ENCODE results near the gene SARM1. TPM values are rescaled to one million over a fixed set of nuclear protein-coding genes. Genes with fewer than 3 reads are reported as not detected.

Gene SARM1
- total RNA-seq, 1 donor from 2014 or later: 12.8 TPM

DNA sequence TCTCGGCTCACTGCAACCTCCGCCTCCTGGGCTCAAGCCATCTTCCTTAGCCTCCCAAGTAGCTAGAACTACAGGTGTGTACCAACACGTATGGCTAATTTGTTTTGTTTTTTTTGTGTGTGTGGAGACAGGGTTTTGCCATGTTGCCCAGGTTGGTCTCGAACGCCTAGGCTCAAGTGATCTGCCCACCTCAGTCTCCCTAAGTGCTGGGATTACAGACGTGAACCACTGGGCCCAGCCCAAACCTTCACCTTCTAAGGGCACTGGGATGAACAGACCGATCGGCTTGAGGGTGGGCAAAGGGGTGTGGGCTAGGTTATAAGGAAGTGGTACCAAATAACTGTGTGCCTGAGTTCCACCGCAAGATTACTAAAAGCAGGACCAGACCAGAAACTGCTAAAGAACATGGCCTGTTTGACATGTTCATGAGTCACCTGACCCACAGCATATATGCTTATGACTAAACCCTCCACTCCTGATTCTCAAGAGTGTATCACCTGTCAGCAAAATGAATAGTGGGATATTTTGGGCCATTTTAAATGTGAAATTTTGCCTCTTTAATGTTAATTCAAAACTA lies 44.4 kb upstream of the SARM1 start:
- TF ChIP-seq, protein P1, sequence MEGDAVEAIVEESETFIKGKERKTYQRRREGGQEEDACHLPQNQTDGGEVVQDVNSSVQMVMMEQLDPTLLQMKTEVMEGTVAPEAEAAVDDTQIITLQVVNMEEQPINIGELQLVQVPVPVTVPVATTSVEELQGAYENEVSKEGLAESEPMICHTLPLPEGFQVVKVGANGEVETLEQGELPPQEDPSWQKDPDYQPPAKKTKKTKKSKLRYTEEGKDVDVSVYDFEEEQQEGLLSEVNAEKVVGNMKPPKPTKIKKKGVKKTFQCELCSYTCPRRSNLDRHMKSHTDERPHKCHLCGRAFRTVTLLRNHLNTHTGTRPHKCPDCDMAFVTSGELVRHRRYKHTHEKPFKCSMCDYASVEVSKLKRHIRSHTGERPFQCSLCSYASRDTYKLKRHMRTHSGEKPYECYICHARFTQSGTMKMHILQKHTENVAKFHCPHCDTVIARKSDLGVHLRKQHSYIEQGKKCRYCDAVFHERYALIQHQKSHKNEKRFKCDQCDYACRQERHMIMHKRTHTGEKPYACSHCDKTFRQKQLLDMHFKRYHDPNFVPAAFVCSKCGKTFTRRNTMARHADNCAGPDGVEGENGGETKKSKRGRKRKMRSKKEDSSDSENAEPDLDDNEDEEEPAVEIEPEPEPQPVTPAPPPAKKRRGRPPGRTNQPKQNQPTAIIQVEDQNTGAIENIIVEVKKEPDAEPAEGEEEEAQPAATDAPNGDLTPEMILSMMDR (IDR thresholded peaks at IDR 0.05; ENCODE audit: insufficient read depth, low read depth, low read length): no peak
- TF ChIP-seq EZH2 (IDR thresholded peaks at IDR 0.05; ENCODE audit: insufficient read depth, low read length): no peak
- Histone ChIP-seq H3K27ac (ENCODE audit: low read depth, low read length) (no peak overlapping the region), H4K20me1 (ENCODE audit: insufficient read depth, low read length) (peaks cover 37% of the 10 kb centered on the region)

DNA sequence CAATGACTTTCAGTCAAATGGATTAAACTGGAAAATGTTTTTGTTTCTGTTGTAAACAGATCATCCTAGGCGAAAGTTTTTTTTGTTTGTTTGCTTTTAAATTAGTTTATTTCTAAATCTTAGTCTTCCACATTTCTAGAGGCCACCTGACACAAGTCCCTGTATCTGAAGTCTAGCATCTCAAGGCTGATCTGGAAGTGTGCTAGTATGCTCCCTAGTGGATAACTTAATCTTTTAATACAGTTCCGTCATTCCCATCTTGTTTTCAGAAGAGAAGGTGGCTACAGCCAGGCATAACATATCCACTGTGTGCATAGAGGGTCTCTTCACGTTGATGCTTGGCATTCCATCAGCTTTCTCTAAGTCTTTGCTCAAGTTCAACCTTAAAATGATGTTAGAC lies 43.8 kb upstream of the SARM1 start:
- H2AFZ ChIP-seq (ENCODE audit: low read depth, low read length): no peak overlapping the region
- Mint-ChIP-seq H3K4me1 (ENCODE audit: low read depth, unreplicated experiment) (peaks cover 14% of the 10 kb centered on the region), H3K36me3 (ENCODE audit: low read depth, unreplicated experiment) (peaks cover 20% of the 10 kb centered on the region), H3K27ac (ENCODE audit: unreplicated experiment) (no peak overlapping the region), H3K9me3 (ENCODE audit: unreplicated experiment) (no peaks in the 10 kb centered on the region), H3K27me3 (ENCODE audit: low read depth, unreplicated experiment) (no peaks in the 10 kb centered on the region), H3K4me3 (ENCODE audit: unreplicated experiment) (no peak overlapping the region)
- DNase-seq (ENCODE audit: low read depth): no peak
- peaks cover 14% of the 10 kb centered on the region for H3K36me3 ChIP-seq (ENCODE audit: insufficient read depth, low read length)
- TF ChIP-seq, protein P1 (IDR thresholded peaks at IDR 0.05; ENCODE audit: insufficient read depth, low read depth, low read length): no peak
- TF ChIP-seq EZH2 (IDR thresholded peaks at IDR 0.05; ENCODE audit: insufficient read depth, low read length): no peak
- H4K20me1 ChIP-seq (ENCODE audit: insufficient read depth, low read length): peaks cover 42% of the 10 kb centered on the region
- H3K4me2 ChIP-seq (ENCODE audit: low read length): no peak overlapping the region
- H3K79me2 ChIP-seq (ENCODE audit: insufficient read depth, low read length): peaks cover 24% of the 10 kb centered on the region
- H3K27ac ChIP-seq (ENCODE audit: low read depth, low read length): no peak overlapping the region
- no peak overlapping the region for H3K4me3 ChIP-seq (ENCODE audit: insufficient read depth, low read depth, low read length)
- no peaks in the 10 kb centered on the region for H3K4me1 ChIP-seq (ENCODE audit: insufficient read depth, low read length)
- H3K27me3 ChIP-seq (ENCODE audit: insufficient read depth, low read length): no peaks in the 10 kb centered on the region
- FAIRE-seq: no peak
- H3K9ac ChIP-seq (ENCODE audit: low read length): no peak overlapping the region
- H3K9me3 ChIP-seq (ENCODE audit: insufficient read depth, low read depth, low read length): no peaks in the 10 kb centered on the region

More for the DNA sequence above, 44.4 kb upstream of the SARM1 start:
- H2AFZ ChIP-seq (ENCODE audit: low read depth, low read length): no peak overlapping the region
- H3K36me3 ChIP-seq (ENCODE audit: insufficient read depth, low read length): peaks cover 14% of the 10 kb centered on the region
- Mint-ChIP-seq H3K9me3 (ENCODE audit: unreplicated experiment) (no peaks in the 10 kb centered on the region), H3K36me3 (ENCODE audit: low read depth, unreplicated experiment) (peaks cover 20% of the 10 kb centered on the region), H3K27me3 (ENCODE audit: low read depth, unreplicated experiment) (no peaks in the 10 kb centered on the region), H3K27ac (ENCODE audit: unreplicated experiment) (no peak overlapping the region), H3K4me3 (ENCODE audit: unreplicated experiment) (no peak overlapping the region), H3K4me1 (ENCODE audit: low read depth, unreplicated experiment) (peaks cover 12% of the 10 kb centered on the region)
- H3K4me1 ChIP-seq (ENCODE audit: insufficient read depth, low read length): no peaks in the 10 kb centered on the region
- DNase-seq (ENCODE audit: low read depth) (no peak), FAIRE-seq (no peak)
- H3K9ac ChIP-seq (ENCODE audit: low read length): no peak overlapping the region
- H3K4me3 ChIP-seq (ENCODE audit: insufficient read depth, low read depth, low read length): no peak overlapping the region
- H3K27me3 ChIP-seq (ENCODE audit: insufficient read depth, low read length): no peaks in the 10 kb centered on the region
- H3K79me2 ChIP-seq (ENCODE audit: insufficient read depth, low read length): peaks cover 22% of the 10 kb centered on the region
- H3K4me2 ChIP-seq (ENCODE audit: low read length): no peak overlapping the region
- H3K9me3 ChIP-seq (ENCODE audit: insufficient read depth, low read depth, low read length): no peaks in the 10 kb centered on the region

DNA sequence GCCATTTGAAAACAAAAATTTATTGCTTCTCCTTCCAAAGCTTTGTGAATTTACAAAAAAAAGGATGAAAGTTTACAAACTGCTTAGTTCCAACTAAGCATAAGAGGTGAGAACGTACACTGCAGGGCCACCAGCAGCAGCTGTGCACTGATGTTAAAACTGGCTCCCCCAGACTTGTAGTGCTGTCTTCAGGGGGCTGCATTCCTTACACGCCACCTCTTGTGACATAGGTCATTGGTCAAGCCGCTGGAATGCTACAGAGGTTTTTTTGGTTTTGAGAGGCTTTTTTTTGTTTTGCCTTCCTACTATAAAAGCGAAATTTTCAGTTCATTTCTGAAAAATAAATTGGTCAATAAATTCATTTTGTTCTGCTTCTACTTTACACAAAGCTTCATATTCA lies 43.2 kb upstream of the SARM1 start:
- no peak for FAIRE-seq
- H3K27me3 Mint-ChIP-seq (ENCODE audit: low read depth, unreplicated experiment): no peaks in the 10 kb centered on the region
- no peak overlapping the region for H3K4me3 Mint-ChIP-seq (ENCODE audit: unreplicated experiment)
- H3K36me3 Mint-ChIP-seq (ENCODE audit: low read depth, unreplicated experiment): peaks cover 20% of the 10 kb centered on the region
- TF ChIP-seq EZH2 (IDR thresholded peaks at IDR 0.05; ENCODE audit: insufficient read depth, low read length): no peak
- TF ChIP-seq, protein P1 (IDR thresholded peaks at IDR 0.05; ENCODE audit: insufficient read depth, low read depth, low read length): no peak
- peaks cover 26% of the 10 kb centered on the region for H3K79me2 ChIP-seq (ENCODE audit: insufficient read depth, low read length)
- no peaks in the 10 kb centered on the region for H3K9me3 Mint-ChIP-seq (ENCODE audit: unreplicated experiment)
- no peak overlapping the region for H3K9ac ChIP-seq (ENCODE audit: low read length)
- H3K27ac ChIP-seq (ENCODE audit: low read depth, low read length): no peak overlapping the region
- no peak overlapping the region for H3K27ac Mint-ChIP-seq (ENCODE audit: unreplicated experiment)
- no peaks in the 10 kb centered on the region for H3K27me3 ChIP-seq (ENCODE audit: insufficient read depth, low read length)
- peaks cover 14% of the 10 kb centered on the region for H3K36me3 ChIP-seq (ENCODE audit: insufficient read depth, low read length)
- H3K4me1 ChIP-seq (ENCODE audit: insufficient read depth, low read length): peaks cover 3% of the 10 kb centered on the region
- no peak for DNase-seq (ENCODE audit: low read depth)
- peaks cover 49% of the 10 kb centered on the region for H4K20me1 ChIP-seq (ENCODE audit: insufficient read depth, low read length)
- no peaks in the 10 kb centered on the region for H3K9me3 ChIP-seq (ENCODE audit: insufficient read depth, low read depth, low read length)
- H2AFZ ChIP-seq (ENCODE audit: low read depth, low read length): no peak overlapping the region
- no peak overlapping the region for H3K4me2 ChIP-seq (ENCODE audit: low read length)
- no peak overlapping the region for H3K4me3 ChIP-seq (ENCODE audit: insufficient read depth, low read depth, low read length)
- peaks cover 16% of the 10 kb centered on the region for H3K4me1 Mint-ChIP-seq (ENCODE audit: low read depth, unreplicated experiment)

All from astrocyte (in vitro differentiated cells and primary cell).